Islet precursor cell (in vitro differentiated cells): Measurements from ENCODE around the gene RPRD1B.
A peak's percentile ranks its signal among the peaks of the same experiment; 100 is the strongest.

Experiments used
- DNase-seq: peaks from one replicate; pipeline ENCODE4 v3.0.0-alpha.2; 2018

Gene RPRD1B

GRCh38 chr20:38125157-38126056 lies 91.9 kb downstream of the RPRD1B start:
- DNase-seq: peak; percentile 55

GRCh38 chr20:38126146-38126921 lies 92.8 kb downstream of the RPRD1B start:
- peak; percentile 56 for DNase-seq

GRCh38 chr20:38126932-38127621 lies 93.5 kb downstream of the RPRD1B start:
- DNase-seq: peak; percentile 81

- DNase-seq: peak; percentile 43
These were observed 94.5 kb downstream of the RPRD1B start for GRCh38 chr20:38127920-38128528.

DNA sequence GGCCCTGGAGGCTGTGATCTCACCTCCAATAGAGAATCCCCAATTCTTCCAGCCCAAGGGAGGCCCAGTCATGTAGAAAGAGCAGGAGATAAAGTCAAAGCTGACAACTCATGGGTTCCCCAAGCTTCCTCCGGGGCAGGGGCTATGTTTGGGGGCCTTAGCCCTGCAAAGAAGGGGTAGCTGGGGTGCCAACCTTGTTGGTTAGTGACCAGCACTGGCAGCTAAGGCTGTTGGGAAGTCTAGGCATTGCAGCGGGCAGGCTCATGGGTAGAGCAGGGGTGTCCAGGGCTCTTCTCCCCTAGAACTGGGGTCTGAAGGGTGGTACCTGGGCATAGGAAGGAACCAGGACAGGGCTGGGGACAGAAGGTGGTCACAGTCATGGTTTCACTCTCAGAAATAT lies 95.1 kb downstream of the RPRD1B start:
- peak; percentile 40 for DNase-seq

DNA sequence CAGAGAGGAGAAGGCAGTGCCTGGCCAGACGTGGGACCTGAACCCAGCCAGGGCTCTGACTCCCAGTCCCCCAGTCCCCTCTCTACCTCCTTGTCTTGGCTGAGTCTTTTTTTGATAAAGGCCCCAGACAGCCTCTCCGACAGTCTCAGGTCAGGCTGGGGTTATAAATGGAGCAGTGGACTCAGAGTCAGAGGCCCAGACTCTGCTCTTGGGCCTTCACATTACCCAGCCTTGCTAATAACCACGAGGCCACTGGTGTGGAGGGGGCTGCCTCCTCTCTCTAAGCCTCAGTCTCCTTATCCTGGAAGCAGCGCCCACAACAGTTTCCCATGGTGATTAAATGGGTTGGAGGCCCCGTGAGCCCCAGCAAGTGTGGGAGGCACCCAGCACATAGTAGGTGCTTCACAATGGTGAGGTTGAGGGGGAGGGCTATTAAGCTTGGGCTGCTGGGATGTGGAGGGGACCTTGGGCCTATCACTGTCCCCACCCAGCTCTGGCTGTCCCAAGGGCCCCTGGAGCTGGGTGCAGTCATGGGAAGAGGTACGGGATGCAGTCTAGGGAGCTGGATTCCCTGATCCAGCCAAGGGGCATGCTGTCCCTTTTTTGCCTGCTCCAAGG lies 95.8 kb downstream of the RPRD1B start:
- DNase-seq: peak; percentile 44

GRCh38 chr20:38129893-38130609 lies 96.5 kb downstream of the RPRD1B start:
- peak; percentile 39 for DNase-seq

DNA sequence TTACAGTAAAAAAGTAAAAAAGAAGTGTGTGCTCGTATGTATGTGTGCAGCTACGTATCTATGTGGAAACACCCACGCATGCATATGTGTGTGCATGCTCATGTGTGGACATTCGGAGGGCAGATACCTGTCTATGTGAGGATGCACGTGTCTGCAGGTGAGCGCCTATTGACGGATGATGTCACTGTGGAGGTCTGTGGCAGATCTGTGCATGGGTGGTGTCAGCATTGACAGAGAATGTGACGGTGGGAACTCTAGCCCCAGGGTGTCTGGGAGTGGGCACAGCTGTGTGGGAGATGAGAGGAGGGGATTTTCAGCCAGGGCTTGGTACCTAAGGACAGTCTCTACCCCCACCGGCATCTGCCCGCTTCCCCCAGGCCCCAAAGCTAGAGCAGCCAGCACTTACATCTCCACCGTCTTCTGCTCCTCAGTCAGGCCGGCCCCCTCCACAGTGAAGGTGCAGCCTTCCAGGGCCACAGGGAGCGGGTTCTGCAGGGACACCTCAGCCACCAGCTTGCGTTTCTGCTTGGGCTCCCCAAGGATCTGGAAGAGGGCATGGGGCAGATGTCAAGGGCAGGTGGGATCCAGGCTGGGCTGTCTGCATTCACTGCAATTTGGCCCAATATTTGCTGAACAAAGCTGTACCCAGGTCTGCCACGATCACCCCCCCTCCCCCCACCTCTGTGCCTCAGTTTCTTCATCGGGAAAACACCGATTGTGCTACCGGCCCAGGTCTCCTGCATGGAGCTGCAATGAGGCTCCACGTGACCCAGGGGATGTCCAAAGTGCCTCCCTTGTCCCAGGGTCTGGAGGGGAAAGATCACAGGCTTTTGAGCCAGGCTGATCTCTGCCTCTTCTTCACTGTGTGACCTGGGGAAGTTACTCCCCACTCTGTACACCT lies 97.4 kb downstream of the RPRD1B start:
- DNase-seq: peak; percentile 54

GRCh38 chr20:38131588-38132121 lies 98.1 kb downstream of the RPRD1B start:
- DNase-seq: peak; percentile 94

- peak; percentile 47 for DNase-seq
These were observed 98.8 kb downstream of the RPRD1B start for GRCh38 chr20:38132156-38132909.

DNA sequence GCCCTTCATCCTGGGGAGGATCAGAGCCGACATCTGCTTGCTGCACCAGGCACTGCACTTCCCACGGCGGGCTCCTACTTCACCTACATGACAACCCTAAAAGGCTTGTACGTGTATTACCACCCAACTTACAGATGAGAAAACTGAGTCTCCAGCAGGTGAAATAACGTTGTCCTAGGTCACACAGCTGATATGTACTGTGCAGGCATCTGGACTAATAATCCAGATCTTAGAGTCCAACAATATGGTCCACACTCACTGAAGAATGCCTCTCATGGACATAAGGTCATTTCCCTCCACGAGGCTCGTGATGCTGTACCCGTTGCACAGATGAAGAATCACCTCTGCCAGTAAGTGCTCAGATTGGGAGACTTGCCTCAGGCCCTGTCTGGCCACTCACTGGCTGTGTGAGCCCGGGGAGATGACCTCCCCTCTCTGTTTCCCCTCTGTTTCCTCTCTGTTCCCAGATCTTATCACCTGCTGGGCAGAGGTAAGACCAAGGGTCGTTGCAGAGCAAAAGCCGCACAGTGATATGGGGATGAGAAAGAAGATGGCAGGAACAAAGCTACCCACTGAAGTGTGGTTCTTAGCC lies 99.5 kb downstream of the RPRD1B start:
- peak; percentile 65 for DNase-seq

DNA sequence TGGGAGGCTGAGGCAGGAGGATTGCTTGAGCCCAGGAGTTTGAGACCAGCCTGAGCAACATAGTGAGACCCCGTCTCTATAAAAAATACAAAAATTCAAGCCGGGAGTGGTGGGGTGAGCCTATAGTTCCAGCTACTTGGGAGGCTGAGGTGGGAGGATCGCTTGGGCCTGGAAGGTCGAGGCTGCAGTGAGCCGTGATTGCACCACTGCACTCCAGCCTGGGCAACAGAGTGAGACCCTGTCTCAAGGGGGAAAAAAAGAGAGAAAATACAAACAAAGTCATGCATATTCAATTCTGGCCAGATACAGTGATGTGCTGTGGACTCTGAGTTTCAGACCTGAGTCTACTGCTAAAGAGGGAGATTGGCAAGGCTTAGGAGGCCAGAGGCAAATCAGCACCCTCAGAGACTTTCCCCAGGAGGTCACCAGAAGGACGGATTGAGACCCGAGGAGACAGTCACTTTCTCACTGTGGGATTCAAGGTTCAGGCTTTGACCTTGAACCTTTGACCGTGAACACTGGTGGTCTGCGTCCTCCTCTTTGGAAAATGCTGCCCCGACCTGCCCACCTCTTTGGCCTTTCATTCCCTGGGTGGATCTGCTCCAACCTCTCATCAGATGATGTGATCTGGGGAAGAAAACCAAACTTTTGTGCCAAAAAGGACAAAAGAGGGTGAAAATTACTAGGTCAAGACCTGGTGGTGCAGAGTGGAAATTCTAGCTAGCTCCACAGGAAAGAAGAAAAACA lies 100.3 kb downstream of the RPRD1B start:
- DNase-seq: peak; percentile 14

- peak; percentile 95 for DNase-seq
These were observed 101.1 kb downstream of the RPRD1B start for GRCh38 chr20:38134427-38135270.

GRCh38 chr20:38135271-38135650 lies 101.7 kb downstream of the RPRD1B start:
- DNase-seq: no peak

GRCh38 chr20:38135651-38136420 lies 102.3 kb downstream of the RPRD1B start:
- DNase-seq: peak; percentile 51

GRCh38 chr20:38136421-38137245 lies 103.1 kb downstream of the RPRD1B start:
- peak; percentile 50 for DNase-seq
